WI38 (cell line): ENCODE data around the gene DOK6.
"Not testable (repeated sequence)": the region's sequence is repeated elsewhere in the genome, so short reads cannot be mapped to it uniquely, and the experiment has no call there.

Experiments used
- H3K4me3 ChIP-seq: 2 replicates; pipeline ENCODE4 v1.5.1; 2011; ENCODE audit warnings: low read depth, mild to moderate bottlenecking, control low read depth, low read length
- TF ChIP-seq, protein P1 (sequence below): IDR thresholded peaks from 2 replicates; pipeline ENCODE4 v1.5.1; 2012; ENCODE audit warnings: low read depth, mild to moderate bottlenecking, control low read depth, low read length

Gene DOK6

GRCh38 chr18:69853051-69853450 is 452.4 kb downstream of the DOK6 start:
- TF ChIP-seq, protein P1, sequence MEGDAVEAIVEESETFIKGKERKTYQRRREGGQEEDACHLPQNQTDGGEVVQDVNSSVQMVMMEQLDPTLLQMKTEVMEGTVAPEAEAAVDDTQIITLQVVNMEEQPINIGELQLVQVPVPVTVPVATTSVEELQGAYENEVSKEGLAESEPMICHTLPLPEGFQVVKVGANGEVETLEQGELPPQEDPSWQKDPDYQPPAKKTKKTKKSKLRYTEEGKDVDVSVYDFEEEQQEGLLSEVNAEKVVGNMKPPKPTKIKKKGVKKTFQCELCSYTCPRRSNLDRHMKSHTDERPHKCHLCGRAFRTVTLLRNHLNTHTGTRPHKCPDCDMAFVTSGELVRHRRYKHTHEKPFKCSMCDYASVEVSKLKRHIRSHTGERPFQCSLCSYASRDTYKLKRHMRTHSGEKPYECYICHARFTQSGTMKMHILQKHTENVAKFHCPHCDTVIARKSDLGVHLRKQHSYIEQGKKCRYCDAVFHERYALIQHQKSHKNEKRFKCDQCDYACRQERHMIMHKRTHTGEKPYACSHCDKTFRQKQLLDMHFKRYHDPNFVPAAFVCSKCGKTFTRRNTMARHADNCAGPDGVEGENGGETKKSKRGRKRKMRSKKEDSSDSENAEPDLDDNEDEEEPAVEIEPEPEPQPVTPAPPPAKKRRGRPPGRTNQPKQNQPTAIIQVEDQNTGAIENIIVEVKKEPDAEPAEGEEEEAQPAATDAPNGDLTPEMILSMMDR: no peak
- no peak overlapping the region for H3K4me3 ChIP-seq

- no peak overlapping the region for H3K4me3 ChIP-seq
- TF ChIP-seq, protein P1: no peak
These were observed 453.8 kb downstream of the DOK6 start for GRCh38 chr18:69854455-69854854.

DNA sequence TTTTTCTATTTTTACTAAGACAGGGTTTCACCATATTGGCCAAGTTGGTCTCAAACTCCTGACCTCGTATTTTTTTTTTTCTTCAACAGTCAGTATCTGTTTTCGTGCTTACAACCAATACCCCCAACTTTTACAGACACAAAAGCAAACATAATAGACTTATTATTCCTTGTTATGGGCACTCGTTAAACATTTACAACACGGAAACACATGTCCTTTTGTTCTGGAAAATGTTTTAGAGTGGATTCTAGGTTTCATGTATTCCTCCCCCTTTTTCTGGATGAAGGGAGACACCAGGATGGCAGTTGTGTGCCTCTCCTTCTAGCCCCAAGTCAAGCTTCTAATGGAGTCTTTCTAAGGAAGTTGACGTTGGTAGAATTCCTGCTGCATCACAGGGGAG is 458.2 kb downstream of the DOK6 start:
- no peak overlapping the region for H3K4me3 ChIP-seq
- TF ChIP-seq, protein P1: no peak

GRCh38 chr18:69864802-69865201 is 464.1 kb downstream of the DOK6 start:
- not testable (repeated sequence) for H3K4me3 ChIP-seq

GRCh38 chr18:69865776-69866175 is 465.1 kb downstream of the DOK6 start:
- no peak overlapping the region for H3K4me3 ChIP-seq
- TF ChIP-seq, protein P1: no peak

- TF ChIP-seq, protein P1: no peak
- no peak overlapping the region for H3K4me3 ChIP-seq
These were observed 465.5 kb downstream of the DOK6 start for GRCh38 chr18:69866212-69866611.

GRCh38 chr18:69870736-69871135 is 470.0 kb downstream of the DOK6 start:
- TF ChIP-seq, protein P1: no peak
- no peak overlapping the region for H3K4me3 ChIP-seq

- TF ChIP-seq, protein P1: no peak
- no peak overlapping the region for H3K4me3 ChIP-seq
These were observed 470.7 kb downstream of the DOK6 start for GRCh38 chr18:69871363-69871762.
